Right lobe of liver (tissue), 4 donors: Measurements from ENCODE around the gene ZNF385B.

Experiments used
- CTCF ChIP-seq, 4 donors: fragments of 200-600 bp in 3 of 4; fragments of 450-650 bp in 1 of 4; IDR thresholded peaks; one replicate each; pipeline versions ENCODE4 v1.5.1 to v1.8.0; 2016 to 2022; ENCODE audit warnings: antibody characterized with exemption in 4 of 4, mild to moderate bottlenecking in 2 of 4
- POLR2A ChIP-seq: fragments of 450-650 bp; IDR thresholded peaks from one replicate; pipeline ENCODE4 v1.6.1; 2017; ENCODE audit warnings: antibody characterized with exemption, mild to moderate bottlenecking
- donor health status: DM: no; HTN: no; CAD: no.
- donor health status: DM: no; HTN: no; CAD: no.
- donor health status: DM: no; HTN: yes; CAD: no.

- no peak for TF ChIP-seq CTCF (IDR thresholded peaks at IDR 0.05)
- no peak for TF ChIP-seq POLR2A
These were observed 51.8 kb downstream of the ZNF385B start for GRCh38 chr2:179809606-179810005.
